Measurements from ENCODE around the gene SMIM10. TPM values are rescaled to one million over a fixed set of nuclear protein-coding genes. Genes with fewer than 3 reads are reported as not detected.
A peak's percentile ranks its signal among the peaks of the same experiment; 100 is the strongest.
"Not testable (repeated sequence)": the region's sequence is repeated elsewhere in the genome, so short reads cannot be mapped to it uniquely, and the experiment has no call there.

The SMIM10 gene
- total RNA-seq, 6 experiments from 2014 or later = 4.4 to 6.4 (median 5.9) TPM

DNA sequence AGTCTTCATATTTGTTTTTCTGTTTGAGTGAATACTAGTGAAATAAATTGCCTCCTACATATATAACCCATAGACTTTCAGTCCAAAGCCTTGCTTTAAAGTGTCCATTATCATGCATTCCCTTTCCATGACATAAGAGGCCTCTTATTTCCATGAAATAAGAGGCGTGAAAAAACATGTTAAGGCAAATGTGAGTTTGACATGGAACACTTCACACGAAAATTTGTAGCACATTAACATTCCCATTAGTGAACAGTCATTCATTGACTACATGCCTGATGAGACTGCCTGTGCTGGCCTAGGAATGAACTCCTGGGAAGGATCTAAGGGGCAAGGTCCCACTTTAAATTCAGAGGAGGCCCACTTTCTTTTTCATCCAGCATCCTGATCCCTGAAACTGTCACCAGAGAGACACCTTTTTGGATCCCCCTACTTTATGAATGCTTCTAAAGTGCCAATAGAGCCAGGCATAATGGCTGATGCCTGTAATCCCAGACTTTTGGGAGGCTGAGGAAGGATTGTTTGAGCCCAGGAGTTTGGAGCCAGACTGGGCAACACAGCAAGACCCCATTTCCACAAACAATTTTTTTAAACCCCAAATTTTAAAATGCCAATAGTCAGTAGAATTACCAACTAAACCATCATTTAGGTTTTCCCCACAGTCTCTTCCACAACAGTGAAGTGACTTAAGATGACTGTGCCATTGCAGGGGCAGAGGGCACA lies 24.9 kb downstream of the SMIM10 start:
- TF ChIP-seq, protein P1, sequence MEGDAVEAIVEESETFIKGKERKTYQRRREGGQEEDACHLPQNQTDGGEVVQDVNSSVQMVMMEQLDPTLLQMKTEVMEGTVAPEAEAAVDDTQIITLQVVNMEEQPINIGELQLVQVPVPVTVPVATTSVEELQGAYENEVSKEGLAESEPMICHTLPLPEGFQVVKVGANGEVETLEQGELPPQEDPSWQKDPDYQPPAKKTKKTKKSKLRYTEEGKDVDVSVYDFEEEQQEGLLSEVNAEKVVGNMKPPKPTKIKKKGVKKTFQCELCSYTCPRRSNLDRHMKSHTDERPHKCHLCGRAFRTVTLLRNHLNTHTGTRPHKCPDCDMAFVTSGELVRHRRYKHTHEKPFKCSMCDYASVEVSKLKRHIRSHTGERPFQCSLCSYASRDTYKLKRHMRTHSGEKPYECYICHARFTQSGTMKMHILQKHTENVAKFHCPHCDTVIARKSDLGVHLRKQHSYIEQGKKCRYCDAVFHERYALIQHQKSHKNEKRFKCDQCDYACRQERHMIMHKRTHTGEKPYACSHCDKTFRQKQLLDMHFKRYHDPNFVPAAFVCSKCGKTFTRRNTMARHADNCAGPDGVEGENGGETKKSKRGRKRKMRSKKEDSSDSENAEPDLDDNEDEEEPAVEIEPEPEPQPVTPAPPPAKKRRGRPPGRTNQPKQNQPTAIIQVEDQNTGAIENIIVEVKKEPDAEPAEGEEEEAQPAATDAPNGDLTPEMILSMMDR (IDR thresholded peaks at IDR 0.05) = no peak
- H3K36me3 Mint-ChIP-seq (ENCODE audit: low read depth) = no peaks in the 10 kb centered on the region
- no peak for DNase-seq
- H3K27me3 Mint-ChIP-seq (ENCODE audit: insufficient read depth) = no peaks in the 10 kb centered on the region; the same call in 1 of the 2 replicates
- no peaks in the 10 kb centered on the region for H3K9me3 Mint-ChIP-seq
- H3K27ac Mint-ChIP-seq = no peak overlapping the region
- no peak overlapping the region for H3K4me3 Mint-ChIP-seq
- peaks cover 15% of the 10 kb centered on the region for H3K4me1 Mint-ChIP-seq (ENCODE audit: low read depth)

DNA sequence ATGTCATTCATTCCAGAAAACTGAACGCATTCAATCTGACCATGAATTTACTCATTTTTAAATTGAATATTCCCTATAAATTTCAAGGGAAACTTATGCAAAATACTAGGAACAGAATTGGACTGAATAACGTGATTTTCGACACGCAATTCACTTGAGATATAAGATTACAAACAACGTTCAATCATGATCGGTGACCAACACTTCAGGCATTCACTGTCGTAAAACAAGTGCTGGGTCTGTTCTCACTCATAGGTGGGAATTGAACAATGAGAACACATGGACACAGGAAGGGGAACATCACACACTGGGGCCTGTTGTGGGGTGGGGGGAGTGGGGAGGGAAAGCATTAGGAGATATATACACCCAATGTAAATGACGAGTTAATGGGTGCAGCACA lies 29.1 kb downstream of the SMIM10 start:
- H3K9me3 Mint-ChIP-seq; H3K36me3 Mint-ChIP-seq (ENCODE audit: low read depth); DNase-seq; H3K27me3 Mint-ChIP-seq (ENCODE audit: insufficient read depth); H3K27ac Mint-ChIP-seq; H3K4me3 Mint-ChIP-seq: not testable (repeated sequence)
- H3K4me1 Mint-ChIP-seq (ENCODE audit: low read depth) = peaks cover 29% of the 10 kb centered on the region

DNA sequence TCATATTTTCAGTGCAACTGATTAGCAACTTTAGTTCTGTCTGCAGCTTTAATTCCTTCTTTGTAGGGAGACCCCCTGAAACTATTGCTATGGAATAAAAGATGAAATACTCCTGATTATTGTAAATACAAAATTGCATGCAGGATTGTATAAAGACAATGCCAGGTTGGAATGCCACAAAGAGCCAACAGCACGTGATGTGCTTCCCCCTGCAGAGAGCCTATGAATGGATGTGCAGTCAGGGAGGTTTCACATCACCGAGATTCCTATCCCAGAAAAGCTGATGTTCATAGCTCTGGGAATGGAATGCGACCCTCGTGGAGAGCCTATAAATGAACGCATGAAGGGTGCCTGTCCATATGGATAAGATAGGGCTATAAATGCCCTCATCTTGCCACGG lies 33.0 kb downstream of the SMIM10 start:
- H3K9me3 Mint-ChIP-seq; H3K27me3 Mint-ChIP-seq (ENCODE audit: insufficient read depth); DNase-seq; H3K27ac Mint-ChIP-seq; H3K36me3 Mint-ChIP-seq (ENCODE audit: low read depth): not testable (repeated sequence)
- 0 out of 2 replicates have a peak overlapping the region, but pooled peaks have one; percentile 90 for H3K4me3 Mint-ChIP-seq
- H3K4me1 Mint-ChIP-seq (ENCODE audit: low read depth) = peaks cover 29% of the 10 kb centered on the region

DNA sequence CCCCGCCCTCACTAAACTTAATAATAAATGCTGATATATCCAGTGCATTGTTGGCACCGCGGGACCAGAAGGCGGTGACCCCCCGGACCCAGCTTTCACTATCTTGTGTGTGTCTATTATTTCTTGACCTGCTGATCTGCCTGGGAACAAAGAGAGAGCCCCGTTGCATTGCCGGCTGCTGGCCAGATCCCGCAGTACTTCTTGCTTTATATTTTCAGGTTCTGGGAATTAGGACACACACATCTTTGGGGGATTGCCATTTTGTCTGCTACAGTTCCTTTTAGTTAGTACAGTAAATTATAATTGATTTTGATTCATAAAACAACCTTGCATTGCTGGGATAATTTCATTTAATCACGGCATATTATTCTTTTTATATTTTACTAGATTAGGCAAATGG lies 33.7 kb downstream of the SMIM10 start:
- 0 out of 2 replicates have a peak, but pooled peaks cover 3% of the 10 kb centered on the region for H3K36me3 Mint-ChIP-seq (ENCODE audit: low read depth)
- H3K27me3 Mint-ChIP-seq (ENCODE audit: insufficient read depth) = peaks cover 1% of the 10 kb centered on the region
- H3K9me3 Mint-ChIP-seq = no peaks in the 10 kb centered on the region
- TF ChIP-seq, protein P1 (IDR thresholded peaks at IDR 0.05) = no peak
- no peak overlapping the region for H3K27ac Mint-ChIP-seq
- peaks cover 29% of the 10 kb centered on the region for H3K4me1 Mint-ChIP-seq (ENCODE audit: low read depth)
- H3K4me3 Mint-ChIP-seq = no peak overlapping the region
- no peak for DNase-seq

DNA sequence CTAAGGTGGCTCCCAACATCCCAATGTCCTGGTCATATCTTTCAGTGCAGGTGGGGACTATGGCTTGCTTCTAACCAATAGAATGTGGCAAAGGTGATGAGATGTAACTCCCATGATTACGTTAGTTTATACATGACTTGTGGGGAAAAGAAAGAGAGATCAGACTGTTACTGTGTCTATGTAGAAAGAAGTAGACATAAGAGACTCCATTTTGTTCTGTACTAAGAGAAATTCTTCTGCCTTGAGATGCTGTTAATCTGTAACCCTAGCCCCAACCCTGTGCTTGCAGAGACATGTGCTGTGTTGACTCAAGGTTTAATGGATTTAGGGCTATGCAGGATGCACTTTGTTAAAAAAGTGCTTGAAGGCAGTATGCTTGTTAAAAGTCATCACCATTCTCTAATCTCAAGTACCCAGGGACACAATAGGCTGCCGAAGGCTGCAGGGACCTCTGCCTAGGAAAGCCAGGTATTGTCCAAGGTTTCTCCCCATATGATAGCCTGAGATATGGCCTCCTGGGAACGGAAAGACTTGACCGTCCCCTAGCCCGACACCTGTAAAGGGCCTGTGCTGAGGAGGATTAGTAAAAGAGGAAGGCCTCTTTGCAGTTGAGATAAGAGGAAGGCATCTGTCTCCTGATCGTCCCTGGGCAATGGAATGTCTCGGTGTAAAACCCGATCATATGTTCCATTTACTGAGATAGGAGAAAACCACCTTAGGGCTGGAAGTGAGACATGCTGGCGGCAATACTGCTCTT lies 39.6 kb downstream of the SMIM10 start:
- not testable (repeated sequence) for H3K27ac Mint-ChIP-seq; H3K9me3 Mint-ChIP-seq; H3K27me3 Mint-ChIP-seq (ENCODE audit: insufficient read depth); H3K4me3 Mint-ChIP-seq; DNase-seq
- Mint-ChIP-seq H3K4me1 (ENCODE audit: low read depth) (peaks cover 13% of the 10 kb centered on the region), H3K36me3 (ENCODE audit: low read depth) (peaks cover 12% of the 10 kb centered on the region)

DNA sequence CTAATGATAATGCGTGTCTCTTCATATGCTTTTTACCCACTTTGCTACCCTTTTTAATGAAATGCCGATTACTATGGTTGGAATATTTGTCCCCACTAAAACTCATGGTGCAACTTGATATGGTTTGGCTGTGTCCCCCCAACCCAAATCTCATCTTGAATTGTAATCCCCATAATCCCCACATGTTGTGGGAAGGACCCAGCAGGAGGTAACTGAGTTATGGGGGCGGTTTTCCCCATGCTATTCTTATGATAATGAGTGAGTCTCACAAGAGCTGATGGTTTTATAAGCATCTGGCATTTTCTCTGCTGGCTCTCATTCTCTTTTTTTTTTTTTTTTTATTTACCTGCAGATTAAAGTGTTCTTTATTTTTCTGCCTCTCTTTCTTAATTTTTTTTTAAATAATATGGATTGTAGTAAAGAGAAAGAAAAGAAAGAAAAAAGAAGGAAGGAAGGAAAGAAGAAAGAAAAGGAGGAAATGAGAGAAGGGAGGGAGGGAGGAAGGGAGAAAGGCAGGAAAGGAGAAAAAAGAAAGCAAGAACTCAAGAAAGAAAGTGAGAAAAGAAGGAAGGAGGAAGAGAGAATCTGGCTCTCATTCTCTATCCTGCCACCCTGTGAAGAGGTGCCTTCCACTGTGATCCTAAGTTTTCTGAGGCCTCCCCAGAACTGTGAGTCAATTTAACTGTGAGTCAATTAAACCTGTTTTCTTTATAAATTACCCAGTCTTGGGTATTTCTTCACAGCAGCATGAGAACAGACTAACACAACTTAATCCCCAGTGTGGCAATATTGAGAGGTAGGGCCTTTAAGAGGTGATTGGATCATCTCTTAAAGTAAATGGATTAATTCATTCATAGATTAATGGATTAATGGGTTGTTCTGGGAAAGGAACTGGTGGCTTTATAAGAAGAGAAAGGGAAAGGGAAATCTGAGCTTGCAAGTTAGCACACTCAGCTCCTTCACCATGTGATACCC lies 50.6 kb downstream of the SMIM10 start:
- not testable (repeated sequence) for H3K27me3 Mint-ChIP-seq (ENCODE audit: insufficient read depth); DNase-seq; H3K36me3 Mint-ChIP-seq (ENCODE audit: low read depth); H3K4me3 Mint-ChIP-seq; H3K9me3 Mint-ChIP-seq; H3K4me1 Mint-ChIP-seq (ENCODE audit: low read depth); H3K27ac Mint-ChIP-seq

Other genes with a start within 250 kb of the SMIM10 start
- 10 to 100 TPM; 18.8 to 26.3 (median 24.8) TPM for gene PABIR2, start 193.8 kb upstream of the SMIM10 start, total RNA-seq (2021; fragmentation: NEBNext Ultra II Directional; extraction: Animal tissue kit (Norgen Biotek cat#: 25700))
- gene MOSPD1, start 75.7 kb upstream of the SMIM10 start, total RNA-seq (2021; fragmentation: NEBNext Ultra II Directional; extraction: Animal tissue kit (Norgen Biotek cat#: 25700)) = 10 to 100 TPM; 26.4 to 34.9 (median 31.5) TPM
- gene RTL8B, start 31.6 kb downstream of the SMIM10 start, total RNA-seq (2021; fragmentation: NEBNext Ultra II Directional; extraction: Animal tissue kit (Norgen Biotek cat#: 25700)) = 10 to 100 TPM; 28.0 to 33.3 (median 30.9) TPM
- 100 to 1,000 TPM; 245 to 320 (median 263) TPM for gene RTL8C, start 41.4 kb downstream of the SMIM10 start, total RNA-seq (2021; fragmentation: NEBNext Ultra II Directional; extraction: Animal tissue kit (Norgen Biotek cat#: 25700))
- 10 to 100 TPM; 37.1 to 51.0 (median 40.4) TPM for gene RTL8A, start 61.1 kb downstream of the SMIM10 start, total RNA-seq (2021; fragmentation: NEBNext Ultra II Directional; extraction: Animal tissue kit (Norgen Biotek cat#: 25700))
- under 1 TPM; 0.26 to 0.69 (median 0.38) TPM for gene SMIM10L2B, start 107.7 kb downstream of the SMIM10 start, total RNA-seq (2021; fragmentation: NEBNext Ultra II Directional; extraction: Animal tissue kit (Norgen Biotek cat#: 25700))
- gene ETDB, start 129.5 kb downstream of the SMIM10 start, total RNA-seq (2021; fragmentation: NEBNext Ultra II Directional; extraction: Animal tissue kit (Norgen Biotek cat#: 25700)) = not detected
- not detected for gene CT55, start 180.4 kb downstream of the SMIM10 start, total RNA-seq (2021; fragmentation: NEBNext Ultra II Directional; extraction: Animal tissue kit (Norgen Biotek cat#: 25700))

All from HFFc6 (cell line).